Glutamatergic neuron (in vitro differentiated cells): ENCODE results near the gene ZNF445. TPM values are rescaled to one million over a fixed set of nuclear protein-coding genes. Genes with fewer than 3 reads are reported as not detected.
"Not testable (repeated sequence)": the region's sequence is repeated elsewhere in the genome, so short reads cannot be mapped to it uniquely, and the experiment has no call there.

Source experiments
- DNase-seq: peaks from one replicate; pipeline ENCODE4 v3.0.0; 2022
- H3K27ac Mint-ChIP-seq: one replicate; pipeline ENCODE4 v1.8.0; 2020; ENCODE audit warnings: mild to moderate bottlenecking, mixed read lengths, inconsistent platforms; ENCODE audit not compliant: unreplicated experiment
- H3K27me3 Mint-ChIP-seq: one replicate; pipeline ENCODE4 v1.8.0; 2020; ENCODE audit warnings: mild to moderate bottlenecking, moderate library complexity, mixed read lengths, inconsistent platforms; ENCODE audit not compliant: unreplicated experiment
- H3K36me3 Mint-ChIP-seq: one replicate; pipeline ENCODE4 v1.8.0; 2020; ENCODE audit warnings: mild to moderate bottlenecking, mixed read lengths, inconsistent platforms; ENCODE audit not compliant: unreplicated experiment
- H3K4me1 Mint-ChIP-seq: one replicate; pipeline ENCODE4 v1.8.0; 2020; ENCODE audit warnings: mild to moderate bottlenecking, low read depth, mixed read lengths, inconsistent platforms; ENCODE audit not compliant: unreplicated experiment
- H3K4me3 Mint-ChIP-seq: one replicate; pipeline ENCODE4 v1.8.0; 2020; ENCODE audit warnings: mild to moderate bottlenecking, mixed read lengths, inconsistent platforms; ENCODE audit not compliant: unreplicated experiment
- H3K9me3 Mint-ChIP-seq: one replicate; pipeline ENCODE4 v1.8.0; 2020; ENCODE audit warnings: mild to moderate bottlenecking, moderate library complexity, mixed read lengths, inconsistent platforms; ENCODE audit not compliant: unreplicated experiment
- total RNA-seq: library from RNA; stranded (reverse); fragmentation: NEBNext Ultra II Directional; extraction: Animal tissue kit (Norgen Biotek cat#: 25700); gene quantifications from one replicate; pipeline ENCODE4 v1.2.1, GENCODE V29; 2021; ENCODE audit not compliant: unreplicated experiment
- TF ChIP-seq, protein P1 (sequence below): fragments of 200-600 bp; sonication (generic); IDR thresholded peaks from one replicate; pipeline ENCODE4 v1.5.0; 2021; ENCODE audit not compliant: partially characterized antibody, unreplicated experiment

Gene ZNF445
- total RNA-seq, 1 donor from 2014 or later: 66.8 TPM

DNA sequence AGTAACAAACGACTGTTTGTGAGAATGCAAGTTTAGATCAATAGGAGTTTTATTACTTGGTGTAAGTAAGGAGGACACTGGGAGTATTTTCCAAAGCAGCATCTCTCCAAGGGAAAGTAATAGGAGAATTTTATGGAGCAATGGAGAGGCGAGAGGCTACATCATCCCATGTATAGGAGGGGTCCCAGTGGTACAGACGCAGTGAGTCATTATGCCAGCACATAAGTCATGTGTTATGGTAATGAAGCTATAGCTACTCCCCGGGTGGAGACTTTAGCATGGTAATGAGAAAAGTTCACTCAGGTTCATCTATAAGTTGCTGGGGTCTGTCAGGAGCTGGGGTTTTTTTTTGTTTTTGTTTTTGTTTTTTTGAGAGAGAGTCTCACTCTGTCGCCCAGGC, 29.5 kb upstream of the ZNF445 start:
- Mint-ChIP-seq H3K27me3 (peaks cover 13% of the 10 kb centered on the region), H3K27ac (peak overlapping the region; percentile 22), H3K4me3 (peak overlapping the region; percentile 59)

DNA sequence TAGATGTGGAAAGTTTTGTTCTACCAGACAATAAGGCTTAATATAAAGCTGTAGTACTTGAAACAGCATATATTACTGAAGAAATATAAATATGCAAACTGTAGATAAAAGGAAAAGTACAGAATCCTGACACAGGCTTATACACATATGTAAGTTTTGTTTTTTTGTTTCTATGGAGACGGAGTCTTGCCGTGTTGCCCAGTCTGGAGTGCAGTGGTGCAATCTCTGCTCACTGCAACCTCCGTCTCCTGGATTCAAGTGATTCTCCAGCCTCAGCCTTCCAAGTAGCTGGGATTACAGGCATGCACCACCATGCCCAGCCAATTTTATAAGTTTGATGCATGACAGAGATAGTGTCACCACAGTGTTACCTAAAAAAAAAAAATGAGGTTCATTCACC, 29.1 kb upstream of the ZNF445 start:
- Mint-ChIP-seq H3K4me1 (peaks cover 11% of the 10 kb centered on the region), H3K27me3 (peaks cover 12% of the 10 kb centered on the region), H3K9me3 (peaks cover 8% of the 10 kb centered on the region), H3K27ac (no peak overlapping the region), H3K4me3 (peak overlapping the region; percentile 59), H3K36me3 (peaks cover 29% of the 10 kb centered on the region)
- DNase-seq: no peak
- TF ChIP-seq, protein P1, sequence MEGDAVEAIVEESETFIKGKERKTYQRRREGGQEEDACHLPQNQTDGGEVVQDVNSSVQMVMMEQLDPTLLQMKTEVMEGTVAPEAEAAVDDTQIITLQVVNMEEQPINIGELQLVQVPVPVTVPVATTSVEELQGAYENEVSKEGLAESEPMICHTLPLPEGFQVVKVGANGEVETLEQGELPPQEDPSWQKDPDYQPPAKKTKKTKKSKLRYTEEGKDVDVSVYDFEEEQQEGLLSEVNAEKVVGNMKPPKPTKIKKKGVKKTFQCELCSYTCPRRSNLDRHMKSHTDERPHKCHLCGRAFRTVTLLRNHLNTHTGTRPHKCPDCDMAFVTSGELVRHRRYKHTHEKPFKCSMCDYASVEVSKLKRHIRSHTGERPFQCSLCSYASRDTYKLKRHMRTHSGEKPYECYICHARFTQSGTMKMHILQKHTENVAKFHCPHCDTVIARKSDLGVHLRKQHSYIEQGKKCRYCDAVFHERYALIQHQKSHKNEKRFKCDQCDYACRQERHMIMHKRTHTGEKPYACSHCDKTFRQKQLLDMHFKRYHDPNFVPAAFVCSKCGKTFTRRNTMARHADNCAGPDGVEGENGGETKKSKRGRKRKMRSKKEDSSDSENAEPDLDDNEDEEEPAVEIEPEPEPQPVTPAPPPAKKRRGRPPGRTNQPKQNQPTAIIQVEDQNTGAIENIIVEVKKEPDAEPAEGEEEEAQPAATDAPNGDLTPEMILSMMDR: no peak

More for the DNA sequence above, 29.5 kb upstream of the ZNF445 start:
- peaks cover 14% of the 10 kb centered on the region for H3K4me1 Mint-ChIP-seq
- peaks cover 25% of the 10 kb centered on the region for H3K36me3 Mint-ChIP-seq
- DNase-seq: no peak
- peaks cover 12% of the 10 kb centered on the region for H3K9me3 Mint-ChIP-seq
- TF ChIP-seq, protein P1: no peak

DNA sequence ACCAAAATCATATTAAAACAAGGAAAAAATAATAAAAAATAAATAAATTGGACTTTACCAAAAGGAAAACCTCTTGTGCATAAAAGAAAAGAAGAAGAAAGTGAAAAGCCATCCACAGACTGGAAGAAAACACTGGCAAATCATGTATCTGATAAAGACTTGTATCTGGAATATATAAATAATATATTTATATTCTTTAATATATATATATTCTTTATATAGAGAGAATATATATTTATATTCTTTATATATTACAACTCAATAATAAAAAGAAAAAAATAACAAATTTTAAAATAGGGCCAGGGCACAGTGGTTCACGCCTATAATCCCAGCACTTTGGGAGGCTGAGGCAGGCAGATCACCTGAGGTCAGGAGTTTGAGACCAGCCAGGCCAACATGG, 27.1 kb upstream of the ZNF445 start:
- Mint-ChIP-seq H3K4me3 (no peak overlapping the region), H3K4me1 (peaks cover 10% of the 10 kb centered on the region), H3K9me3 (peaks cover 11% of the 10 kb centered on the region), H3K27ac (no peak overlapping the region), H3K36me3 (peaks cover 46% of the 10 kb centered on the region), H3K27me3 (peaks cover 5% of the 10 kb centered on the region)
- TF ChIP-seq, protein P1: no peak
- no peak for DNase-seq

DNA sequence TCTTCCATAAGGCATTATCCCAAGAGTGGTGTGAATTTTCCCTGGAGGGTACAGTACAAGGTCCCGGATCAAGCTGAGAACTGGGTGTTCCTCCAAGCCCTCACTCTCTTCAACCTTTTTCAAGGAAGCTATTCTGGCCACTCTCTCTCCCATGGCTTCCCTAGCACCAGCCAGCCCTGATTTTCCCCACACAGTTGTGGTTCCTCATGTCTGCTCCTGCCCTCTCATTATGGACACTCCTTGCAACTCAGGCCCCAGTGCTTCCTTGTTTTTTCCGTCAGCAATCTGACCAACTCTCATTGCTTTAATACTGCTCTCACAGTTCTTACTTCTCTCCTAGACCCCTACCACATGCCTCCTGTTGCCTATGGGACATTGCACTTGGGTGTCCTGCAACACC, 25.7 kb upstream of the ZNF445 start:
- not testable (repeated sequence) for H3K4me1 Mint-ChIP-seq, H3K27ac Mint-ChIP-seq, H3K4me3 Mint-ChIP-seq, H3K27me3 Mint-ChIP-seq, DNase-seq
- H3K36me3 Mint-ChIP-seq: peaks cover 60% of the 10 kb centered on the region
- peaks cover 16% of the 10 kb centered on the region for H3K9me3 Mint-ChIP-seq

DNA sequence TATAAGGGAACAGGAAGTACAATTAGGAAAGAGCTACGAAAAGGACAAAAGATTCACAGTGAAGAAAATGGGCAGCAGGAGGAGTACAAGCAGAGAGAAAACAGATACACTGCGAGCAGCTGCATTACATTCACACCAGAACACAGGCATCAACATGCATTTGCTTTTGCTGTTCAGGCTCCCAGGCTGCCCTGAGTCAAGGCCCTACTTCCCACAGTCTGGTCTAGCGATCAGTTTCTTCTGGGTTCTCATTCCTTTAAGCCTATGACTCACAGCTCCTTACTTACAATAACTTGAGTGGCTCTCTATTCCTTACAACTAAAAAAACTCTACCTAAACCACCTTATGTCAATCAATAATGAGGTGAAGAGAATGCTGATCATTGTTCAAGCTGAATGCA, 24.5 kb upstream of the ZNF445 start:
- H3K9me3 Mint-ChIP-seq: peaks cover 17% of the 10 kb centered on the region
- H3K36me3 Mint-ChIP-seq: peaks cover 65% of the 10 kb centered on the region
- H3K27ac Mint-ChIP-seq: no peak overlapping the region
- DNase-seq: no peak
- H3K4me3 Mint-ChIP-seq: no peak overlapping the region
- peaks cover 5% of the 10 kb centered on the region for H3K27me3 Mint-ChIP-seq
- TF ChIP-seq, protein P1: no peak
- peaks cover 2% of the 10 kb centered on the region for H3K4me1 Mint-ChIP-seq

DNA sequence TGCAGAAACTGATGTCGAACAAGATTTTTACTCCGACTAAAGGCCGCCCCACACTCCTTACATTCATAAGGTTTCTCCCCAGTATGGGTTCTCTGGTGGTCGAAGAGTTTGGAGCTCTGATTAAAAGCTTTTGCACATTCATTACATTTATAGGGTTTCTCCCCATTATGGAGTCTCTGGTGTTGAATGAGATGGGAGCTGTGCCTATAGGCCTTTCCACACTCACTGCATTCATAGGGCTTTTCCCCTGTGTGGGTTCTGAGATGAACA, 22.4 kb upstream of the ZNF445 start:
- Mint-ChIP-seq H3K36me3 (peaks cover 58% of the 10 kb centered on the region), H3K9me3 (peaks cover 17% of the 10 kb centered on the region)
- not testable (repeated sequence) for H3K27me3 Mint-ChIP-seq, H3K4me1 Mint-ChIP-seq, H3K4me3 Mint-ChIP-seq, H3K27ac Mint-ChIP-seq, DNase-seq
